ENCODE data around the gene ZNF148. TPM values are rescaled to one million over a fixed set of nuclear protein-coding genes. Genes with fewer than 3 reads are reported as not detected.

Gene ZNF148
- total RNA-seq, 1 donor from 2014 or later: 47.5 TPM

DNA sequence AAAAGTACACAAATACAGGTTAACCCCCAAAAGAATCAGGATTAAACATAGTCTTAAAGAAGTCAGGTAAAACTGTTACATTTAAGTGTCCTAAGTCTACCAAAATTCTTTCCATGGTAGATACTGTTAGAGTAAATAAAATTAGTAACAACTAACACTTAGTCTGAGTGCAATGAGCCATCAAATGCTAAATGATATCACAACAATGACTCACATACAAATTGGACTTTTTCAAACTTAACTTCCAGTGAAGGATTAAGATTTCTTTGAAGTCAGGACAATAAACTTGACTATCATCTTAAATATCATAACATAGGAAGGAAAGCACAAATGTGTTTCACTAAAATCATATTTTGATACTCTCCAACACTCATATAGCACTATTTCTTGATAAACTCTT, 43.9 kb downstream of the ZNF148 start:
- H3K27me3 ChIP-seq: no peaks in the 10 kb centered on the region
- H3K4me3 ChIP-seq: no peak overlapping the region
- H3K27ac ChIP-seq: no peak overlapping the region
- peaks cover 8% of the 10 kb centered on the region for H3K36me3 ChIP-seq
- no peaks in the 10 kb centered on the region for H3K9me3 ChIP-seq
- intact Hi-C loops (cut with DNase I): no loop called here
- ATAC-seq (no peak), DNase-seq (no peak)
- TF ChIP-seq, protein P1, sequence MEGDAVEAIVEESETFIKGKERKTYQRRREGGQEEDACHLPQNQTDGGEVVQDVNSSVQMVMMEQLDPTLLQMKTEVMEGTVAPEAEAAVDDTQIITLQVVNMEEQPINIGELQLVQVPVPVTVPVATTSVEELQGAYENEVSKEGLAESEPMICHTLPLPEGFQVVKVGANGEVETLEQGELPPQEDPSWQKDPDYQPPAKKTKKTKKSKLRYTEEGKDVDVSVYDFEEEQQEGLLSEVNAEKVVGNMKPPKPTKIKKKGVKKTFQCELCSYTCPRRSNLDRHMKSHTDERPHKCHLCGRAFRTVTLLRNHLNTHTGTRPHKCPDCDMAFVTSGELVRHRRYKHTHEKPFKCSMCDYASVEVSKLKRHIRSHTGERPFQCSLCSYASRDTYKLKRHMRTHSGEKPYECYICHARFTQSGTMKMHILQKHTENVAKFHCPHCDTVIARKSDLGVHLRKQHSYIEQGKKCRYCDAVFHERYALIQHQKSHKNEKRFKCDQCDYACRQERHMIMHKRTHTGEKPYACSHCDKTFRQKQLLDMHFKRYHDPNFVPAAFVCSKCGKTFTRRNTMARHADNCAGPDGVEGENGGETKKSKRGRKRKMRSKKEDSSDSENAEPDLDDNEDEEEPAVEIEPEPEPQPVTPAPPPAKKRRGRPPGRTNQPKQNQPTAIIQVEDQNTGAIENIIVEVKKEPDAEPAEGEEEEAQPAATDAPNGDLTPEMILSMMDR (IDR thresholded peaks at IDR 0.05): no peak
- peaks cover 16% of the 10 kb centered on the region for H3K4me1 ChIP-seq

DNA sequence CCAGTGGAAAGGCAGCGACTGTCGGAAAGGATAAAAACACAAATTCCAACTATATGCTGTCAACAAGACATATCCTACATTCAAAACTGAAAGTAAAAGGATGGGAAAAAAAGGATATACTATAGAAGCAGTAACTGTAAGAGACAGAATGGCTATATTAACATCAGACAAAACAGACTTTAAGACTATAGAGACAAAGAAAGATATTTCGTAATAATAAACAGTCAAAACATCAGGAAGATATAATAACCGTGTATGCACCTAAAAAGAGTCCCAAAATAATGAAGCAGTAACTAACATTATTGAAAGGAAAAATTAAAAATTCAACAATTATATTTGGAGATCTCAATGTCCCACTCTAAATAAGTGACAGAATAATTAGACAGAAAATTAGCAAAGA, 48.2 kb downstream of the ZNF148 start:
- intact Hi-C loops (cut with DNase I): no loop called here
- H3K4me3 ChIP-seq: no peak overlapping the region
- H3K27me3 ChIP-seq: no peaks in the 10 kb centered on the region
- H3K36me3 ChIP-seq: peaks cover 18% of the 10 kb centered on the region
- no peak for DNase-seq
- no peaks in the 10 kb centered on the region for H3K4me1 ChIP-seq
- TF ChIP-seq, protein P1 (IDR thresholded peaks at IDR 0.05): no peak
- no peaks in the 10 kb centered on the region for H3K9me3 ChIP-seq
- no peak for ATAC-seq
- no peak overlapping the region for H3K27ac ChIP-seq

DNA sequence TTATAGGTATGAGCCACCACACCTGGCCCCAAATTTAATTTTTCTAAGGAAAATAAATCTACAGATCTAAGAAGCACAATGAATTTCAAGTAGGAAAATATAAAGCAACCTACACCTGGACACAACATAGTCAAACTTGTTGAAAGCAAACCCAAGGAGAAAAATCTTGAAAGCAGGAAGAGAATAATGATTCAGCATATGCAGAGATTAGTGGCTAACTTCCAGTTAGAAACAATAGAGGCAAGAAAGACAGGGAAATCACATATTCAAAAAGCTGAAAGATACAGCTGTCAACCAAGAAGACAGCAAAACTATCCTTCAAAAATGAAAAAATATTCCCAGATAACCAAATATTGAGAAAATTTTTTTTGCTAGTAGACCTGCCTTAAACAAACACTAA, 49.4 kb downstream of the ZNF148 start:
- intact Hi-C loops (cut with DNase I): no loop called here
- ATAC-seq: no peak
- H3K36me3 ChIP-seq: peaks cover 18% of the 10 kb centered on the region

DNA sequence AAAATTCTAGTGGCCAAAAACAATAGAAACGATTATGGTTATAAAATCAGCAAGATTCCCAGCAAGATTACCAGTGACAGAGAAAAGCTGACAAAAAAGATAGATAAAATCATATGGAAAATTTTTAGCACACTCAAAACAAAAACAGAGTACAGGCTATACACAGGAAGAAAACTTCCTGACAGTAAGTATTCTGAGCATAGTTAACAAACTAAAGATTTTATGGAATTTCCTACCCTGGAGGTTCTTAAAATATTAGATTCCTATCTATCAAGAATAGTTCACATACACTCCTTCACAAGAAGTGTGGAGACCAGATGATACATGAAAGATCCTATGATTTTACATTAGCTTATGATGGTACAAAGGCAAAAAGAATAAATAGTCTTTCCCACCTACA, 50.8 kb downstream of the ZNF148 start:
- H3K4me1 ChIP-seq: no peaks in the 10 kb centered on the region
- intact Hi-C loops (cut with DNase I): no loop called here
- no peaks in the 10 kb centered on the region for H3K9me3 ChIP-seq
- no peak overlapping the region for H3K27ac ChIP-seq
- no peaks in the 10 kb centered on the region for H3K27me3 ChIP-seq
- peaks cover 11% of the 10 kb centered on the region for H3K36me3 ChIP-seq
- DNase-seq (no peak), ATAC-seq (no peak)
- H3K4me3 ChIP-seq: no peak overlapping the region
- TF ChIP-seq, protein P1 (IDR thresholded peaks at IDR 0.05): no peak

More for the DNA sequence above, 49.4 kb downstream of the ZNF148 start:
- no peak overlapping the region for H3K27ac ChIP-seq
- no peak overlapping the region for H3K4me3 ChIP-seq
- no peak for DNase-seq
- H3K9me3 ChIP-seq: no peaks in the 10 kb centered on the region
- TF ChIP-seq, protein P1 (IDR thresholded peaks at IDR 0.05): no peak
- no peaks in the 10 kb centered on the region for H3K27me3 ChIP-seq
- no peaks in the 10 kb centered on the region for H3K4me1 ChIP-seq

DNA sequence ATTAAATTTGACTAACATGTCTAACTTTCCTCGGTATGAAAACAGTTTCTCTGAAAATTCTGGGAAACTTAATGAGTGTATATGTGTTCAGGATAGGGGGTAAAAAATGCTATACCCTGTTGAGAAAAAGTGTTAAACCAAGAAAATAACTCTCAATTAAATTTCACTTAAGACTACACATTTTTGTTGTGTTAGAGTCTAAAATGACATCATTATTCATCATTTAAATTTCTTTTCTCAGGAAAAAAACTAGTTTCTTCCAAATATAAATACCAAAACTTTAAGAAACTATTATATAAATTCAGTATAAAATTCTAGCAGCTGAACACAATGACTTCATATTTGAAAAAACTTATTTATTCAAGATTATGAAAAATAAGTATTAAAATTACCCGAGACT, 52.2 kb downstream of the ZNF148 start:
- ATAC-seq (no peak), DNase-seq (no peak)
- Histone ChIP-seq H3K4me3 (no peak overlapping the region), H3K4me1 (no peaks in the 10 kb centered on the region), H3K27ac (no peak overlapping the region), H3K9me3 (no peaks in the 10 kb centered on the region), H3K36me3 (peaks cover 10% of the 10 kb centered on the region), H3K27me3 (no peaks in the 10 kb centered on the region)
- intact Hi-C loops (cut with DNase I): no loop called here
- TF ChIP-seq, protein P1 (IDR thresholded peaks at IDR 0.05): no peak

DNA sequence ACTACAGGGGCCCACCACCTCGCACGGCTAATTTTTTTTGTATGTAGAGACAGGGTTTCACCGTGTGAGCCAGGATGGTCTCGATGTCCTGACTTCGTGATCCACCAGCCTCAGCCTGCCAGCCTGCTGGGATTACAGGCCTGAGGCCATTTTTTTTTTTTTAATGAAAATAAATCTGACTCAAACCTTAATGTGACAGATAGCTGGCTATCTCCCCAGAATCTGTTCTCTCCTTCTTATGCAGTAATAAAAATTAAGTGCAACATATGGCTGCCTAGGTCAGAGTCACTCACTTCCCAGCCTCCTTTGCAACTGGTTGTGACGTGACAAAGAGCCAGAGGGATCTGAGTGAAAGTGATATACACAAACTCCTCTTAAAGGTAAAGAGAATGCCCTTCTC, 53.0 kb downstream of the ZNF148 start:
- no peak for DNase-seq
- intact Hi-C loops (cut with DNase I): no loop called here
- Histone ChIP-seq H3K4me1 (no peaks in the 10 kb centered on the region), H3K9me3 (no peaks in the 10 kb centered on the region), H3K27me3 (no peaks in the 10 kb centered on the region), H3K27ac (no peak overlapping the region), H3K4me3 (no peak overlapping the region), H3K36me3 (peaks cover 10% of the 10 kb centered on the region)
- TF ChIP-seq, protein P1 (IDR thresholded peaks at IDR 0.05): no peak
- no peak for ATAC-seq

All from upper lobe of right lung (tissue), 1 donor.